ENCODE data around the gene PRSS21.

GRCh38 chr16:2777903-2778629 lies 39.0 kb upstream of the PRSS21 start:
- TF ChIP-seq CTCF (IDR thresholded peaks at IDR 0.05; ENCODE audit: insufficient read depth, low read length) (no peak), POLR2AphosphoS5 (IDR thresholded peaks at IDR 0.05; ENCODE audit: low read depth) (peak; percentile 35; the same call in 1 of the 2 replicates), REST (IDR thresholded peaks at IDR 0.05; ENCODE audit: insufficient replicate concordance, low read depth) (no peak)
